Transverse colon (tissue), 4 donors: ENCODE results near the gene PIR. TPM values are rescaled to one million over a fixed set of nuclear protein-coding genes. Genes with fewer than 3 reads are reported as not detected.

ENCODE experiments used
- DNase-seq: peaks from one replicate; pipeline ENCODE4 v3.0.0-alpha.2; 2019
- H3K27ac ChIP-seq, 4 donors: fragments of 200-600 bp; sonication (generic); 2 replicates each; pipeline ENCODE4 v1.5.1; 2016 to 2018; ENCODE audit warnings: inconsistent platforms in 4 of 4
- H3K27me3 ChIP-seq: fragments of 200-600 bp; sonication (generic); 2 replicates; pipeline ENCODE4 v1.5.1; 2017; ENCODE audit warnings: inconsistent platforms
- H3K36me3 ChIP-seq, 4 donors: fragments of 200-600 bp; sonication (generic); 2 replicates each; pipeline ENCODE4 v1.5.1; 2017 to 2019; ENCODE audit warnings: inconsistent platforms in 4 of 4
- H3K4me1 ChIP-seq, 4 donors: fragments of 200-600 bp; sonication (generic); 2 replicates each; pipeline ENCODE4 v1.5.1; 2017 to 2020; ENCODE audit warnings: inconsistent platforms in 4 of 4
- H3K4me3 ChIP-seq, 4 donors: fragments of 200-600 bp; sonication (generic); 1 replicate in 1 of 4; 2 replicates in 3 of 4; pipeline versions ENCODE4 v1.5.1 to v1.6.1; 2017 to 2019; ENCODE audit warnings: inconsistent platforms in 4 of 4
- H3K9me3 ChIP-seq, 2 donors: fragments of 200-600 bp; sonication (generic); 2 replicates each; pipeline ENCODE4 v1.5.1; 2017 to 2019; ENCODE audit warnings: inconsistent platforms in 2 of 2
- EP300 ChIP-seq: sonication (generic); formaldehyde crosslinking; IDR thresholded peaks from one replicate; pipeline ENCODE4 v1.6.1; 2017; ENCODE audit warnings: antibody characterized with exemption, low read depth
- POLR2A ChIP-seq: fragments of 450-650 bp; IDR thresholded peaks from one replicate; pipeline ENCODE4 v1.6.1; 2016; ENCODE audit warnings: antibody characterized with exemption, mild to moderate bottlenecking, moderate library complexity
- POLR2AphosphoS5 ChIP-seq, 3 donors: sonication (generic); formaldehyde crosslinking; IDR thresholded peaks; one replicate each; pipeline ENCODE4 v1.6.1; 2016; ENCODE audit warnings: antibody characterized with exemption in 3 of 3
- WGBS, 2 donors: methylation state at CpG; one replicate each; pipeline ENCODE4 v1.1.5; 2018; ENCODE audit warnings: low coverage in 1 of 2; 5-methylcytosine and 5-hydroxymethylcytosine counted together
- in situ Hi-C, 4 donors: fragments of 200-750 bp; cut with MboI; loops; one replicate each; pipeline versions ENCODE4 v1.15.0 to v1.15.1; 2017; ENCODE audit warnings: low sequenced_read_pairs in 3 of 4, low pct_ligation_motif_present in 1 of 4, low pct_unique_long_range_greater_than_20kb in 1 of 4
- intact Hi-C: fragments of 100-400 bp; cut with DNase I; formaldehyde crosslinking; loops from one replicate; pipeline ENCODE4 v1.15.1; 2023; ENCODE audit warnings: low total_unique reads
- total RNA-seq, 4 donors: library from RNA; depleted of rRNA; stranded (reverse); fragments of >200 nt; gene quantifications; one replicate each; pipeline ENCODE4 v1.1.0, GENCODE V29; 2016
- TF ChIP-seq, protein P1 (sequence below), 5 experiments: fragments of 200-600 bp in 3 of 5; fragments of 450-650 bp in 2 of 5; sonication (generic) in 3 of 5; IDR thresholded peaks; 1 replicate in 2 of 5; 2 replicates in 3 of 5; pipeline ENCODE4 v1.5.1; 2016 to 2017; ENCODE audit warnings: antibody characterized with exemption in 5 of 5, inconsistent platforms in 3 of 5, mild to moderate bottlenecking in 2 of 5, moderate library complexity in 1 of 5

The PIR gene
- total RNA-seq, 4 donors from 2014 or later = 10.0 to 85.8 (median 11.6) TPM; not detected in 1

DNA sequence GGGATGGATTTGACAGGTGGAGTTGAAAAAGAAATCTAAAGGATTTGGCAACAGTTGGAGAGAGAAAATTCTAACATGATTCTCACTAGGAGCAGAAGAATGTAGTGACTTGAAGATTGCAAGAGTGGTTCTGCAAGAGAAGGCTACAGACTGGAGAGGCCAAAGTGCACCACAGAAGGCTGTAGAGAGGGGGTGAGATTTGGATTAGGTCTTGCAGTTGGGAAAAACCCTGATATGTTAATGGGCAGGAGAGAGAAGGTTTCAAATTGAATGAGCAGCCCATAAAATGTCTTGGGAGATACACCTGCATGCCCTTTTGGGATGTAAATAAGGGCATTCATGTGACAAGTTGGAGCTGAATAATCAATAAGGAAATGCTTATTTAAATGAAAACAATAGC is 94.3 kb downstream of the PIR start:
- in situ Hi-C loops = no loop called here
- intact Hi-C loops = no loop called here
- no peak for TF ChIP-seq POLR2AphosphoS5 (IDR thresholded peaks at IDR 0.05)
- Histone ChIP-seq H3K36me3 (no peaks in the 10 kb centered on the region), H3K4me1 (no peaks in the 10 kb centered on the region), H3K4me3 (no peak overlapping the region), H3K27ac (no peak overlapping the region), H3K27me3 (no peaks in the 10 kb centered on the region), H3K9me3 (no peaks in the 10 kb centered on the region)
- no peak for DNase-seq

- no peak overlapping the region for H3K4me3 ChIP-seq
- intact Hi-C loops (no loop called here), in situ Hi-C loops (no loop called here)
- no peak for DNase-seq
- no peaks in the 10 kb centered on the region for H3K4me1 ChIP-seq
- TF ChIP-seq POLR2A (no peak), POLR2AphosphoS5 (IDR thresholded peaks at IDR 0.05) (no peak), EP300 (no peak)
- TF ChIP-seq, protein P1, sequence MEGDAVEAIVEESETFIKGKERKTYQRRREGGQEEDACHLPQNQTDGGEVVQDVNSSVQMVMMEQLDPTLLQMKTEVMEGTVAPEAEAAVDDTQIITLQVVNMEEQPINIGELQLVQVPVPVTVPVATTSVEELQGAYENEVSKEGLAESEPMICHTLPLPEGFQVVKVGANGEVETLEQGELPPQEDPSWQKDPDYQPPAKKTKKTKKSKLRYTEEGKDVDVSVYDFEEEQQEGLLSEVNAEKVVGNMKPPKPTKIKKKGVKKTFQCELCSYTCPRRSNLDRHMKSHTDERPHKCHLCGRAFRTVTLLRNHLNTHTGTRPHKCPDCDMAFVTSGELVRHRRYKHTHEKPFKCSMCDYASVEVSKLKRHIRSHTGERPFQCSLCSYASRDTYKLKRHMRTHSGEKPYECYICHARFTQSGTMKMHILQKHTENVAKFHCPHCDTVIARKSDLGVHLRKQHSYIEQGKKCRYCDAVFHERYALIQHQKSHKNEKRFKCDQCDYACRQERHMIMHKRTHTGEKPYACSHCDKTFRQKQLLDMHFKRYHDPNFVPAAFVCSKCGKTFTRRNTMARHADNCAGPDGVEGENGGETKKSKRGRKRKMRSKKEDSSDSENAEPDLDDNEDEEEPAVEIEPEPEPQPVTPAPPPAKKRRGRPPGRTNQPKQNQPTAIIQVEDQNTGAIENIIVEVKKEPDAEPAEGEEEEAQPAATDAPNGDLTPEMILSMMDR (IDR thresholded peaks at IDR 0.05) = no peak
- H3K9me3 ChIP-seq = no peaks in the 10 kb centered on the region
- no peaks in the 10 kb centered on the region for H3K36me3 ChIP-seq
- WGBS, 2 donors = 71 to 80% methylated on average over 1 to 2 of the region's 2 CpGs
- H3K27ac ChIP-seq = no peak overlapping the region
- H3K27me3 ChIP-seq = no peaks in the 10 kb centered on the region
Observed at GRCh38 chrX:15395789-15396188, 97.3 kb downstream of the PIR start.

GRCh38 chrX:15391850-15392249 is 101.3 kb downstream of the PIR start:
- H3K4me1 ChIP-seq = no peaks in the 10 kb centered on the region
- DNase-seq = no peak
- in situ Hi-C loops (no loop called here), intact Hi-C loops (no loop called here)
- no peak overlapping the region for H3K27ac ChIP-seq
- no peaks in the 10 kb centered on the region for H3K36me3 ChIP-seq
- H3K4me3 ChIP-seq = no peak overlapping the region
- WGBS, 2 donors = 66 to 80% methylated on average over 1 to 4 of the region's 4 CpGs
- H3K9me3 ChIP-seq = no peaks in the 10 kb centered on the region
- no peaks in the 10 kb centered on the region for H3K27me3 ChIP-seq
- TF ChIP-seq EP300 (no peak), POLR2AphosphoS5 (IDR thresholded peaks at IDR 0.05) (no peak), POLR2A (no peak)
- TF ChIP-seq, protein P1 (IDR thresholded peaks at IDR 0.05) = no peak

- no peaks in the 10 kb centered on the region for H3K9me3 ChIP-seq
- no peaks in the 10 kb centered on the region for H3K36me3 ChIP-seq
- intact Hi-C loops = no loop called here
- no peaks in the 10 kb centered on the region for H3K27me3 ChIP-seq
- no peak within 1 kb of the TSS for H3K4me3 ChIP-seq
- H3K27ac ChIP-seq = no peak within 1 kb of the TSS
- 49% methylated on average over 2 of the region's 2 CpGs; no CpG with 5 or more reads in 1 of the 2 donors for whole genome bisulfite sequencing, 2 donors
- no peak for DNase-seq
- no peaks in the 10 kb centered on the region for H3K4me1 ChIP-seq
- TF ChIP-seq, protein P1 (IDR thresholded peaks at IDR 0.05) = no peak
- no peak for TF ChIP-seq EP300
- TF ChIP-seq POLR2A = no peak
- TF ChIP-seq POLR2AphosphoS5 (IDR thresholded peaks at IDR 0.05) = no peak
- in situ Hi-C loops = no loop called here
Observed at GRCh38 chrX:15384304-15384703, 108.8 kb downstream of the PIR start, which contains the start of gene VEGFD. Gene VEGFD (minus strand): TSS chrX:15384413. CDS start chrX:15383946, 467 bp downstream.

- in situ Hi-C loops = no loop called here
Observed at GRCh38 chrX:15382813-15383212, 110.3 kb downstream of the PIR start.

More at GRCh38 chrX:15382813-15383212, 110.3 kb downstream of the PIR start:
- intact Hi-C loops = no loop called here
- Histone ChIP-seq H3K4me3 (no peak overlapping the region), H3K4me1 (no peaks in the 10 kb centered on the region), H3K27me3 (no peaks in the 10 kb centered on the region), H3K36me3 (no peaks in the 10 kb centered on the region), H3K27ac (no peak overlapping the region), H3K9me3 (no peaks in the 10 kb centered on the region)
- 63% methylated on average over 8 of the region's 8 CpGs; no CpG with 5 or more reads in 1 of the 2 donors for WGBS, 2 donors
- TF ChIP-seq POLR2A = no peak
- TF ChIP-seq POLR2AphosphoS5 (IDR thresholded peaks at IDR 0.05) = no peak
- TF ChIP-seq, protein P1 (IDR thresholded peaks at IDR 0.05) = no peak
- no peak for TF ChIP-seq EP300
- no peak for DNase-seq
